ENCODE measurements around the gene SCUBE1. TPM values are rescaled to one million over a fixed set of nuclear protein-coding genes. Genes with fewer than 3 reads are reported as not detected.

The SCUBE1 gene
- total RNA-seq, 1 donor from 2014 or later = 16.6 TPM

DNA sequence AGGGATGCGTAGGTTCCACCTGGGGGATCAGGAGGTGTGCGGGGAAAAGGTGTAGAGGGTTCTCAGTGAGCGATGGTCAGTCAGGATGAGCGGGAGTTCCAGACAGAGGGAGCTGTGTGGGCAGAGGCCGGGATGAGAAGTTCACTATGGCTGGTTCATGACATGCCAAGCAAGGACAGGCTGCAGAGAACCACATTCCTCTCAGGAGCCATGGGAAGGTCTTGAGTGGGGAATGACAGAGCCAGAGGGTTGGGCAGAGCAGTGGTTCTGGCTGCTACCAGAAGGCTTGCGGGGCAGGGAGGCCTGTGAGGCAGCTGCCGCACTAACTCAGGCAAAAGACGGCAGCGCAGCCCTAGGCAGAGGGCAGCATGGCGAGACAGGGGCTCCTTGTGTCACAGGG, 66.1 kb downstream of the SCUBE1 start:
- Histone ChIP-seq H3K36me3 (no peaks in the 10 kb centered on the region), H3K4me3 (no peak overlapping the region), H3K27me3 (ENCODE audit: low read depth) (no peaks in the 10 kb centered on the region), H3K27ac (no peak overlapping the region), H3K9me3 (no peaks in the 10 kb centered on the region), H3K4me1 (peaks cover 6% of the 10 kb centered on the region)
- TF ChIP-seq CTCF (IDR thresholded peaks at IDR 0.05) = no peak
- intact Hi-C loops (cut with DNase I) = loop anchor here (10.0 kb wide), 2 partner anchors 68 to 108 kb away; partner anchors contain the start of gene SCUBE1
- DNase-seq = no peak
- no peak for ATAC-seq

- H3K36me3 ChIP-seq = no peaks in the 10 kb centered on the region
- peaks cover 6% of the 10 kb centered on the region for H3K4me1 ChIP-seq
- TF ChIP-seq CTCF (IDR thresholded peaks at IDR 0.05) = no peak
- intact Hi-C loops (cut with DNase I) = loop anchor here (10.0 kb wide), 2 partner anchors 68 to 108 kb away; partner anchors contain the start of gene SCUBE1
- H3K4me3 ChIP-seq = no peak overlapping the region
- no peaks in the 10 kb centered on the region for H3K9me3 ChIP-seq
- ATAC-seq (no peak), DNase-seq (no peak)
- H3K27ac ChIP-seq = no peak overlapping the region
- H3K27me3 ChIP-seq (ENCODE audit: low read depth) = no peaks in the 10 kb centered on the region
Measured at GRCh38 chr22:43276321-43276720, 66.9 kb downstream of the SCUBE1 start.

DNA sequence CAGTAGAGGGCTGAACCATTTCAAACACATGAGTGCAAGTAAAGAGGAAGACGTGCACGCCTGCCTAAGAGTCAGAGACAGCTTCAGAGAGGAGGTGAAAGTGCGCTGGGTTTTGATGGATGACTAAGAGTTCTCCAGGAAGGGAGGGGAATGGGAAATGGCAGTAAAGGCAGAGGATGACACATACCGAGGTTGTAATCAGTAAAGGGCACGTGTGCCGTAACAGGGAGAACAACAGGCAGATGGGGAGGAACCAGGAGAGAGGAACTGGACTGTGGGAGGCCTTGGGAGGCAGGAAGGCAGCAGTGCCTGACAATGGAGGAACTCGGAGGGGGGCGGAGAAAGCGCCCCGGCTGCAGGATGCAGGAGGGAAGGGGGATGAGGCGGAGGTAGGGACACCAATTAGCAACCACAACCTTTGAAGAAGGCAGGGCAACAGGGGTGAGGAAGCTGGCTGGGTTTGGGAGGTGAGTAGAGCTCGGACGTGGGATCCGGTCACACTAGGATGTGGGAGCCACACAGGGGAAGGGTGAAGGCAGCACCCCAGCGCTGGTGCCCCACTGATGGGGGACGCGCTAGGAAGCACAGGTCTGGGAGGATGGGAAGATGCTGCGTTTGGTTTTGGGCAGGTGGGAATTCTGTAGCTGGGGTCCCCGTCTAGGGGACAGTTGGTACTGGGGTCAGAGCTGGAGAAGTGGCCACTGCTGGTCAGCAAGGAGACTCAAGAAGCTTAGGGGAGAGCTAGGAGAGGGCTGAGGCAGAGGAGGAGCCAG, 67.4 kb downstream of the SCUBE1 start:
- intact Hi-C loops (cut with DNase I) = loop anchor here (10.0 kb wide), 2 partner anchors 69 to 109 kb away; partner anchors contain the start of gene SCUBE1
- no peak overlapping the region for H3K4me3 ChIP-seq
- H3K27me3 ChIP-seq (ENCODE audit: low read depth) = no peaks in the 10 kb centered on the region
- H3K9me3 ChIP-seq = no peaks in the 10 kb centered on the region
- H3K27ac ChIP-seq = no peak overlapping the region
- TF ChIP-seq CTCF (IDR thresholded peaks at IDR 0.05) = no peak
- ATAC-seq (no peak), DNase-seq (no peak)
- H3K4me1 ChIP-seq = peaks cover 6% of the 10 kb centered on the region
- no peaks in the 10 kb centered on the region for H3K36me3 ChIP-seq

DNA sequence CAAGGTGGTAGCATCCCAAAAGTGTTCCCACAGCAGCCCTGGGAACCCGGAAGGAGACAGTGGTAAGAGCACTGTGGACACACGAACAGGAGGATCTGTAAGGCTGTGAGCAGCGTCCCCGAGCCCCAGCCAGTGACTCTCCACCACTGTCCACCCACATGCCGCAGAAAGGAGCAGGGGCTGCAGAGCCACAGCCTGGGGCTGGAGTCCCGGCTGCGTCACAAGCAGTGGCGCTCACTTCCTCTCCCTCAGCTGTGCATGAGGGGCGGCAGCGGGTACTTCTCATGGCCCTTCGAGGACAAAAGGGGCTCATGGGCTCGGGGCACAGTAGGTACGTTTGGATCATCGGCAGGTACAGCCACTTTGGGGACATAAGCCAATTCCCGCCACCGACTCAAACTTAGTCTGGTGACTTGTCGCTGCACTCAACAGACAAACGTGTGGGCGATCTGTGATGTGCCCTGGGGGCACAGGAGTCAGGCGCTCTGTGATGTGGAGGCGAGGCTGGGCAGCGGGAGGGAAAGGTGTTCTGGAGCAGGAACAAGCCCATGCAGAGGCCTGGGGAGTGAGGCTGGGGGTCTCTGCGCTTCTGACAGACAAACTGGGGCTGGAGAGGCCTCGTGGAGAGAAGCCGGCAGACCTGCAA, 68.5 kb downstream of the SCUBE1 start:
- no peak overlapping the region for H3K27ac ChIP-seq
- peaks cover 6% of the 10 kb centered on the region for H3K4me1 ChIP-seq
- H3K27me3 ChIP-seq (ENCODE audit: low read depth) = no peaks in the 10 kb centered on the region
- H3K9me3 ChIP-seq = no peaks in the 10 kb centered on the region
- intact Hi-C loops (cut with DNase I) = loop anchor here (10.0 kb wide), 2 partner anchors 70 to 110 kb away; partner anchors contain the start of gene SCUBE1
- TF ChIP-seq CTCF (IDR thresholded peaks at IDR 0.05) = no peak
- no peak overlapping the region for H3K4me3 ChIP-seq
- no peak for DNase-seq
- no peaks in the 10 kb centered on the region for H3K36me3 ChIP-seq
- no peak for ATAC-seq

GRCh38 chr22:43273902-43274484, 69.2 kb downstream of the SCUBE1 start:
- Histone ChIP-seq H3K27me3 (ENCODE audit: low read depth) (no peaks in the 10 kb centered on the region), H3K36me3 (no peaks in the 10 kb centered on the region), H3K27ac (no peak overlapping the region), H3K4me3 (no peak overlapping the region), H3K4me1 (peaks cover 6% of the 10 kb centered on the region), H3K9me3 (no peaks in the 10 kb centered on the region)
- DNase-seq (no peak), ATAC-seq (peak; percentile 65 to 74)
- peak; percentile 79 for TF ChIP-seq CTCF (IDR thresholded peaks at IDR 0.05)
- intact Hi-C loops (cut with DNase I) = loop anchor here (10.0 kb wide), 2 partner anchors 71 to 111 kb away; partner anchors contain the start of gene SCUBE1
